Activated effector memory CD4-positive, alpha-beta T cell treated with Interleukin-2 at 50 U/mL for 16 hours (primary cell): Measurements from ENCODE around the gene NUMB.
"Not testable (repeated sequence)": the region's sequence is repeated elsewhere in the genome, so short reads cannot be mapped to it uniquely, and the experiment has no call there.

Source experiments
- DNase-seq: peaks from one replicate; pipeline ENCODE4 v3.0.0-alpha.2; 2020

The NUMB gene

GRCh38 chr14:73406248-73406647, 52.1 kb downstream of the NUMB start:
- not testable (repeated sequence) for DNase-seq

GRCh38 chr14:73403181-73403752, 55.1 kb downstream of the NUMB start:
- DNase-seq: no peak

GRCh38 chr14:73402579-73402978, 55.8 kb downstream of the NUMB start:
- DNase-seq: no peak

- no peak for DNase-seq
Measured at GRCh38 chr14:73397810-73398209, 60.5 kb downstream of the NUMB start.

- DNase-seq: no peak
Measured at GRCh38 chr14:73394317-73394716, 64.0 kb downstream of the NUMB start.

GRCh38 chr14:73393375-73393774, 65.0 kb downstream of the NUMB start:
- DNase-seq: no peak

GRCh38 chr14:73392329-73393257, 65.8 kb downstream of the NUMB start:
- DNase-seq: no peak

- not testable (repeated sequence) for DNase-seq
Measured at GRCh38 chr14:73387860-73388259, 70.5 kb downstream of the NUMB start.

- no peak for DNase-seq
Measured at GRCh38 chr14:73386342-73386741, 72.0 kb downstream of the NUMB start.

GRCh38 chr14:73385021-73385420, 73.3 kb downstream of the NUMB start:
- not testable (repeated sequence) for DNase-seq

- no peak for DNase-seq
Measured at GRCh38 chr14:73383356-73383755, 75.0 kb downstream of the NUMB start.

GRCh38 chr14:73381380-73382013, 76.8 kb downstream of the NUMB start:
- DNase-seq: no peak

GRCh38 chr14:73376585-73376984, 81.8 kb downstream of the NUMB start:
- no peak for DNase-seq

GRCh38 chr14:73375861-73376260, 82.5 kb downstream of the NUMB start:
- DNase-seq: no peak

- DNase-seq: no peak
Measured at GRCh38 chr14:73374218-73374617, 84.1 kb downstream of the NUMB start.

- no peak for DNase-seq
Measured at GRCh38 chr14:73372529-73372928, 85.8 kb downstream of the NUMB start.

GRCh38 chr14:73370561-73370960, 87.8 kb downstream of the NUMB start:
- DNase-seq: no peak

- DNase-seq: no peak
Measured at GRCh38 chr14:73369428-73369827, 88.9 kb downstream of the NUMB start.

- no peak for DNase-seq
Measured at GRCh38 chr14:73368616-73369015, 89.7 kb downstream of the NUMB start.

GRCh38 chr14:73365727-73366126, 92.6 kb downstream of the NUMB start:
- no peak for DNase-seq

GRCh38 chr14:73364559-73364958, 93.8 kb downstream of the NUMB start:
- no peak for DNase-seq

GRCh38 chr14:73359445-73359844, 98.9 kb downstream of the NUMB start:
- DNase-seq: no peak

- no peak for DNase-seq
Measured at GRCh38 chr14:73358187-73358586, 100.2 kb downstream of the NUMB start.

- DNase-seq: not testable (repeated sequence)
Measured at GRCh38 chr14:73349091-73349490, 109.3 kb downstream of the NUMB start.
